RWPE2 (cell line): Measurements from ENCODE around the gene OSBPL6.
"Not testable (repeated sequence)": the region's sequence is repeated elsewhere in the genome, so short reads cannot be mapped to it uniquely, and the experiment has no call there.

Experiments
- ATAC-seq: fragments of 200-7000 bp; cut with Tn5 transposase; 3 replicates; pipeline ENCODE4 v1.9.1; 2021; ENCODE audit warnings: low read depth
- DNase-seq: peaks from one replicate; pipeline ENCODE4 v3.0.0-alpha.2; 2020; ENCODE audit warnings: low spot score
- H3K27ac ChIP-seq: fragments of 450-650 bp; 2 replicates; pipeline ENCODE4 v1.5.1; 2017; ENCODE audit warnings: mild to moderate bottlenecking; ENCODE audit not compliant: poor library complexity, severe bottlenecking
- H3K27me3 ChIP-seq: fragments of 250-450 bp; sonication (Bioruptor Pico); 2 replicates; pipeline ENCODE4 v1.5.1; 2021; ENCODE audit warnings: mild to moderate bottlenecking, moderate library complexity; ENCODE audit not compliant: insufficient read depth, poor library complexity, severe bottlenecking
- H3K36me3 ChIP-seq: fragments of 250-450 bp; sonication (Bioruptor Pico); 2 replicates; pipeline ENCODE4 v1.5.1; 2020; ENCODE audit warnings: low read depth, mild to moderate bottlenecking, moderate library complexity
- H3K4me1 ChIP-seq: fragments of 250-450 bp; sonication (Bioruptor Pico); 2 replicates; pipeline ENCODE4 v1.5.1; 2021; ENCODE audit warnings: mild to moderate bottlenecking, moderate library complexity; ENCODE audit not compliant: insufficient read depth, poor library complexity, severe bottlenecking
- H3K4me3 ChIP-seq: fragments of 250-450 bp; sonication (Bioruptor Pico); 2 replicates; pipeline ENCODE4 v1.5.1; 2021; ENCODE audit warnings: mild to moderate bottlenecking, moderate library complexity; ENCODE audit not compliant: severe bottlenecking
- H3K9me3 ChIP-seq: fragments of 250-450 bp; sonication (Bioruptor Pico); 2 replicates; pipeline ENCODE4 v1.5.1; 2021; ENCODE audit warnings: mild to moderate bottlenecking, moderate library complexity; ENCODE audit not compliant: severe bottlenecking
- TF ChIP-seq, protein P1 (sequence below): fragments of 450-650 bp; IDR thresholded peaks from one replicate; pipeline ENCODE4 v1.5.1; 2017; ENCODE audit warnings: mild to moderate bottlenecking, moderate library complexity; ENCODE audit not compliant: poor library complexity, severe bottlenecking

The OSBPL6 gene

DNA sequence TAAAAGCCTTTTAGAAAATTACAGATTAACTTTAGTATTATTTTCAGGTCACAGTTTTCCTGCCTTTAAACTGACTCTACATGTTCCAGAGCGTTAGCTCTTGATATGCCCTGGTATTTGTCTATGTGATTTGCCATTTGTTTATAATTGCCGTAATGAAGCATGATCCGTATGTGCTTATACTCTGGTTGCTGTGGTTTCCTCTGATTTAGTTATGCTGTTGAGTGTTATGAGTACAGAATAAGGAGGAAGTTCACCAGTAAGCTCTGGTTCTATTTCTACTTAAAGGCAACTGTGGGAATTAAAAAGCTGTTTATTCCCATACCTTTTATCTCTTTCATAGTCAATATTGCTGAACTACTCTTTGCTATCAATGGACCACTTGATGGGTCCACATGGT, 123.5 kb downstream of the OSBPL6 start:
- TF ChIP-seq, protein P1, sequence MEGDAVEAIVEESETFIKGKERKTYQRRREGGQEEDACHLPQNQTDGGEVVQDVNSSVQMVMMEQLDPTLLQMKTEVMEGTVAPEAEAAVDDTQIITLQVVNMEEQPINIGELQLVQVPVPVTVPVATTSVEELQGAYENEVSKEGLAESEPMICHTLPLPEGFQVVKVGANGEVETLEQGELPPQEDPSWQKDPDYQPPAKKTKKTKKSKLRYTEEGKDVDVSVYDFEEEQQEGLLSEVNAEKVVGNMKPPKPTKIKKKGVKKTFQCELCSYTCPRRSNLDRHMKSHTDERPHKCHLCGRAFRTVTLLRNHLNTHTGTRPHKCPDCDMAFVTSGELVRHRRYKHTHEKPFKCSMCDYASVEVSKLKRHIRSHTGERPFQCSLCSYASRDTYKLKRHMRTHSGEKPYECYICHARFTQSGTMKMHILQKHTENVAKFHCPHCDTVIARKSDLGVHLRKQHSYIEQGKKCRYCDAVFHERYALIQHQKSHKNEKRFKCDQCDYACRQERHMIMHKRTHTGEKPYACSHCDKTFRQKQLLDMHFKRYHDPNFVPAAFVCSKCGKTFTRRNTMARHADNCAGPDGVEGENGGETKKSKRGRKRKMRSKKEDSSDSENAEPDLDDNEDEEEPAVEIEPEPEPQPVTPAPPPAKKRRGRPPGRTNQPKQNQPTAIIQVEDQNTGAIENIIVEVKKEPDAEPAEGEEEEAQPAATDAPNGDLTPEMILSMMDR: no peak
- no peaks in the 10 kb centered on the region for H3K4me1 ChIP-seq
- no peak overlapping the region for H3K27ac ChIP-seq
- no peaks in the 10 kb centered on the region for H3K27me3 ChIP-seq
- no peak for ATAC-seq
- no peaks in the 10 kb centered on the region for H3K9me3 ChIP-seq
- no peak overlapping the region for H3K4me3 ChIP-seq
- no peak for DNase-seq
- H3K36me3 ChIP-seq: no peaks in the 10 kb centered on the region

DNA sequence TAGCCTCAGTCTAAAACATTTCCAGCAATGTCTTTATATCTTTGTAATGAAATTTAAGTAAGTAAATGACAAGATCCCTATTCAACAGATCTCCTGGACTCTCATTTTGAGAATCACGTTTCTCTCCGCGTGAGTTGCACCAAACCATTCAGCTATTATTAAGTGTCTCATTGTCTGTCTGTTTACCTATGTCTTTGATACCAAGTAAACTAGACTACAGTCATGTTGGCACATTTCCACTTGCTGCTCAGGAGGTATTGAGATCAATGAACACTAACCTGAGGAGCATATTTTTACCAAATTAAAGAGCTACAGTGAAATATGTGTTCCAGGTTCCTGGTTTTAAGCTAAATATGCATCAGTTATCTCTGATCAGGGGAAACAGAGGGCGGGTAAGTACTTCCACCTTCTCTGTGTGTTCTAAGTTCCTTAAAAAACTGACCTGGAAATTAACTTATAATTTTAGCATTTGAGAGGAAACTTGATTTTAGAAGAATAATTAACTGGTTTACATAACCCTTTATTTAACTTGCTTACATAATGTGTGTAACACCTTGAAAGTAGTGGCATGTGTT, 125.8 kb downstream of the OSBPL6 start:
- H3K27ac ChIP-seq: no peak overlapping the region
- no peak for ATAC-seq
- H3K4me1 ChIP-seq: no peaks in the 10 kb centered on the region
- no peak for DNase-seq
- no peaks in the 10 kb centered on the region for H3K27me3 ChIP-seq
- H3K9me3 ChIP-seq: no peaks in the 10 kb centered on the region
- no peaks in the 10 kb centered on the region for H3K36me3 ChIP-seq
- TF ChIP-seq, protein P1: no peak
- H3K4me3 ChIP-seq: no peak overlapping the region

DNA sequence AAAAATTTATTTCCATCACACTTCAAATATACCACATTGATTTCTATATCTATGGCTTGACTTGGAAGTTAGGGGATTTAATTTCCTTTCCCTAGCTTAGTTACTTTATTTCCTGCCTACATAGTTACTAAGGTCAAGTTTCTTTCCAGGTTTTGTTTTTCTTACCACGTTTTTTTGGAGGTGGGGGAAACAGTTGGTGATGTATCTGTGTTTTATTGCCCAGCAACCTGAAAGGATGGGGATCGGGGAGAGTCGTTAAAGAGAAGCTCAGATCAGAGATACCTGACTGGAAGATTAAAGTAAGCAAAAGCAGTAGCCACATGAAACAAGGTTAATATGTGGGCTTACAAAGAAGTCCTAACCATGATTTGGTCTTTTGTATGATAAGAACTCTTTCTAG, 127.8 kb downstream of the OSBPL6 start:
- H3K27me3 ChIP-seq: no peaks in the 10 kb centered on the region
- no peaks in the 10 kb centered on the region for H3K36me3 ChIP-seq
- ATAC-seq (no peak), DNase-seq (no peak)
- H3K4me1 ChIP-seq: no peaks in the 10 kb centered on the region
- TF ChIP-seq, protein P1: no peak
- H3K27ac ChIP-seq: no peak overlapping the region
- H3K9me3 ChIP-seq: no peaks in the 10 kb centered on the region
- no peak overlapping the region for H3K4me3 ChIP-seq

DNA sequence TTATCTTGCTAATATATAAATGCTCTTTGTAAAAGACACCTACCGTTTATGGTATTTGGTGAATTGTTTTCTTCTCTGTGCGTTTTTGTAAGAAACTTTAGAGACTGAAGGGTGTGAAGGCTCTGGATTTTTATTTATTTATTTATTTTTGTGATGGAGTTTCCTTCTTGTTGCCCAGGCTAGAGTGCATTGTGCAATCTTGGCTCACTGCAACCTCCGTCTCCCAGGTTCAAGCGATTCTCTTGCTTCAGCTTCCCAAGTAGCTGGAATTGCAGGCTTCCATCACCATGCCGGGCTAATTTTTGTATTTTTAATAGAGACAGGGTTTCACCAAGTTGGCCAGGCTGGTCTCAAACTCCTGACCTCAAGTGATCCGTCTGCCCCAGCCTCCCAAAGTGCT, 129.0 kb downstream of the OSBPL6 start:
- ATAC-seq, H3K27me3 ChIP-seq, DNase-seq, H3K4me1 ChIP-seq, H3K36me3 ChIP-seq, H3K27ac ChIP-seq, H3K4me3 ChIP-seq, H3K9me3 ChIP-seq: not testable (repeated sequence)

DNA sequence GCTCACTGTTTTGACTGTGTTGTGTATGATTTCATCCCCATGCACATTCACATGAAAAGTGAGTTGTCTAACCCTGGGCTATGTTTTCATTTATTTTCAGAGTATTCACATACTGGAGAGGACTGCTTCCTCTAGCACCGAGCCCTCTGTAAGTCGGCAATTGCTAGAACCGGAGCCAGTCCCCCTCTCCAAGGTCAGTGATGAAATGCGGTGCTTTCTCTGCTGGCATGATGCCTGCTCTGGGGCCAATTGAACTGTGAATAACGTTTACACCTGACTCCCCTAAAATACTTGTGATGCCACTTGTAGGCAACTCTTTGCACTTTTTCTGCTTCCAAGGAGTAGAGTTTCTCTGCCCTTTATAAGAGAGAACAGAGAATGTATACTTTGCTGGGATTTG, 129.8 kb downstream of the OSBPL6 start:
- no peaks in the 10 kb centered on the region for H3K27me3 ChIP-seq
- no peaks in the 10 kb centered on the region for H3K9me3 ChIP-seq
- no peaks in the 10 kb centered on the region for H3K36me3 ChIP-seq
- no peak for DNase-seq
- no peaks in the 10 kb centered on the region for H3K4me1 ChIP-seq
- H3K27ac ChIP-seq: no peak overlapping the region
- TF ChIP-seq, protein P1: no peak
- ATAC-seq: no peak
- no peak overlapping the region for H3K4me3 ChIP-seq
